Embryonic facial prominence (tissue), 1 donor: ENCODE data around the gene HIPK1.
"Not testable (repeated sequence)": the region's sequence is repeated elsewhere in the genome, so short reads cannot be mapped to it uniquely, and the experiment has no call there.

Experiments used
- DNase-seq: peaks from one replicate; pipeline ENCODE4 v3.0.0-alpha.2; 2016; ENCODE audit errors: extremely low spot score

The HIPK1 gene

DNA sequence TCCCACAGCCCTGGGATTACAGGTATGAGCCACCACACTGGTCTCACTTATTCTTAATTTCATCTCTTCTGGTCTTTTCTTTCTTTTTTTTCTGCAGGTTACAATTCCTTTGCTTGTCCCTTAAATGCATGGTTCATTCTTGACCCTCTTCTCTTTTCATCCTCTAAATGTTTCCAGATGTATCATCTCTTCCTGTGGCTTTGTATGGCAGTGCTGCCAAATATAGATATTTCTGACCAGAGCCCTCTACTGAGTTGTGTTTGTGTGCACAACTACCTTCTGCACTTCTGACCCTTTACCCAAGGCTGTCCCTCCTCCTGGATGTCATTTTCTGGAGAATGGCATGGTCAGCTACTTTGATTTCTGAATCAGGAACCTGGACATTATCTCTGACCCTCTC is 82.7 kb downstream of the HIPK1 start:
- DNase-seq: no peak

DNA sequence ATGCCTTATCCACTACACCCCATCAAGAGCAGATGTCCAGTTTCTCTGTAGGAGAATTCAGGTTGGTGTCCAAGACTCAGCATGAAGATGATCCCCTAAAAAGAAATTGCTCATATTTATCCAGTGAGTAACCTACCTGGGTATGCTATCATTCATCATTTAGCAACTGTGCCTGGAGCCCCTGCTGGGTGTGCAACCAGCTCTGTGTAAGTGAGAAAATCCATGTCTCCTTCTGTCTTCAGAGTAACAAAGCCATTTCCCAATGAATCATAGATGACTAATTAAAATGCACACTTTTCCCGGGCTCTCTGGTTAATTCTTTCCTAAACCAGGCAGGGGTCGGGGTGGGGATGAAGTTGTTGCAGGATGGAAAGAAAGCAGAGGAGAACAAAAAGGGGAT is 86.0 kb downstream of the HIPK1 start:
- DNase-seq: no peak

DNA sequence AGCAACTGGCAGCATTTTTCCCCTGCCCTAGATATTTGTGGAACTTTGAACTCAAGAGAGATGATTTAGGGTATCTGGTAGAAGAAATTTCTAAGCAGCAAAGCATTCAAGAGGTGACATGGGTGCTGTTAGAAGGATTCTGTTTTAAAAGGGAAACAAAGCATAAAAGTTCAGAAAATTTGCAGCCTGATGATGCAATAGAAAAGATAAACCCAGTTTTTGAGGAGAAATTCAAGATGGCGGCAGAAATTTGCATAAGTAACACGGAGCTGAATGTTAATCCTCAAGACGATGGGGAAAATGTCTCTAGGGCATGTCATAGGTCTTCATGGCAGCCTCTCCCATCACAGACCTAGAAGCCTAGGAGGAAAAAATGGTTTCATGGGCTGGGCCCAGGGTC is 90.6 kb downstream of the HIPK1 start:
- DNase-seq: not testable (repeated sequence)

DNA sequence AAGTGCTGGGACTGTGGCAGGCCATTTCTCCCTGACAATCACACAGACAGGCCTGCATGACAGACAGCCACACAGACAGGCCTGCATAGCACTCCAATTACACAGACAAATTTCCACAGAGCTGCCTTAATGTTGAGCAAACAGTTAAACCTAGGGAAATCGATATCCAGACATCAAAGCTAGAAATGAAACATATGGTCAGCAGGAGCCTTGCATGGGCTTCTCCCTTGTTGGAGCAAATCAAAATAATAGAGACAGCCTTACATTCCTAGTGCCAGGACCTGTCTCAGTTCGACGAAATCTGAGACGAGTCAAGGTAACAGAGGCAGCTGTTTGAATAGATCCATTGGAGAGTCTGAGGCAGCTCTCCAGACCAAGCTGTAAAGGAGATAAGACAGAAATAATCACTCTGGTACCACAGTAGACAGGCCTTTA is 92.6 kb downstream of the HIPK1 start:
- DNase-seq: no peak

DNA sequence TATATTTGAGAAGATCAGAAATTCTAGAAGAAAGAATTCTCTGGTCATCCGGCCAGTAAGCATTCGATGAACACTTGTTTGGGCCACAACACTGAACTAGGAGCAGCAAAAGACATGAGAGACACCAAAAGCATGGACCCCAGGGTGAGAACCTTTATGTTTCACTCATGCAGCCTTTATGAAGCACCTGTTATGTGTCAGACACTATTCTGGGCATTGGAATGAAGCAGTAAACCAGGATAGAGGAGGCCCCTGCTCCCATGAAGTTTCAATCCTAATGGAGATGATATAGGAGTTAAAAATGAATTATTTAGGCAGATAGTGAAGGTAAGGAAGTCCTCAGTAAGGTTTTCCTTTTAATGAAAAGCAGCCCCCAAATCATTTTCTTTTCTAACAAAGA is 93.8 kb downstream of the HIPK1 start:
- no peak for DNase-seq

DNA sequence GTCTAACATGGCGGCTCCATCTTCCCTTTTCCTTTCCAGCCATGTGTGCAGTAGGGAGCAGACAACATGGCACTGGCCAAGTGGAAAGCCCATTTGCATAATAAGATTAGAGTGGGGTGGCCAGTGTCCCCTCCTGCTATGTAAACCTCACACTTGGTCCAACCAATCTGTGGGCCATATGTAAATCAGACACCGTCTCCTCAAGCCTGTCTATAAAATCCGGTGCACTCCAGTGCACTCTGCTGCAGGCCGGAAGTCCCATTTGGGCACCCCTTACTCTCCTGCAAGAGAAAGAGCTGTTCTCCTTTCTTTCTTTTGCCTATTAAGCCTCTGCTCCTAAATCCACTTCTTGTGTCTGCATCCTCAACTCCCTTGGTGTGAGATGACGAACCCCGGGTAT is 94.3 kb downstream of the HIPK1 start:
- DNase-seq: no peak

DNA sequence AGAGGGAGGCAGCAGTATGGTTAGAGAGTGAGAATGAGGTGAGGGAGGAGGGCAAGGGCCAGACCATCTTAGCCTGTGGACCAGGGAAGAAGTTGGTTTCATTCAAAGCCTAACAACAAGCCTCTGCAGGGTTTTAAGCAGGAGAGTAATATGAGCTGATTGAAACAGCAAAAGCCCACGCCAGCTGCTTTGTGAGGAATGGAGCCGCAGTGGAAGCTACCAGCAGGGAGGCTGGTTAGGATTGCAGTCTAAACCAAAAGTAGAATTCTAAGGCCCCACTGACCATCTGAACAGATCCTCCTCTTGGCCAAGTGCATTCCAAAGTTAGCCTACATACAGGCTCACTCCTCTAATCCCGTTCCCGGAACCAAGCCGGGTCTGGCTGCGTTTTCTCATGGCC is 94.9 kb downstream of the HIPK1 start:
- no peak for DNase-seq

DNA sequence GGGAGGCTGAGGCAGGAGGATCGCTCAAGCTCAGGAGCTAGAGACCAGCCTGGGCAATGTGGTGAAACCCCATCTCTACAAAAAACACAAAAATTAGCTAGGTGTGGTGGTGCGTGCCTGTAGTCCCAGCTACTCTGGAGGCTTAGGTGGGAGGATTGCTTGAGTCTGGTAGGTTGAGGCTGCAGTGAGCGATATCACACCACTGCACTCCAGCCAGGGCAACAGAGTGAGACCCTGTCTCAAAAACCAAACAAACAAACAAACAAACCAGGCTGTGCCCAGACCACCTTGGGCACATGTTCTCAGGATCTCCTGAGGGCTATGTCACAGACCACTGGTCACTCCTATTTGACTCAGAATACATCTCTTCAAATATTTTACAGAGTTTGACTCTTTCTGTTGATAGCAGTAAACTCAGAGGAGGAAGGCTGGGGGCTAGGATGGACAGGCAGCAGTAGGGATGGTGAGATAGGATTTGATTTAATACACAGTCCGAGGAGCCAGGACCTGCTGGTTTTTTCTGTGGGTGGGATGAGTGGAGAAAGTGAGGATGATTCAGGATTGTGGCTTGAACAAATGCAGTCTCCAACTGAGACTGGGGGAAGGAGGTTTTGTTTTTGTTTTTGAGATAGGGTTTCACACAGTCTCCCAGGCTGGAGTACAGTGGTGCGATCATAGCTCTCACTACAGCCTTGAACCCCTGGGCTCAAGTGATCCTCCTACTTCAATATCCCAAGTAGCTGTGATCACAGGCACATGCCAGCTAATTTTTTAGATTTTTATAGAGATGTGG is 96.7 kb downstream of the HIPK1 start:
- DNase-seq: no peak

DNA sequence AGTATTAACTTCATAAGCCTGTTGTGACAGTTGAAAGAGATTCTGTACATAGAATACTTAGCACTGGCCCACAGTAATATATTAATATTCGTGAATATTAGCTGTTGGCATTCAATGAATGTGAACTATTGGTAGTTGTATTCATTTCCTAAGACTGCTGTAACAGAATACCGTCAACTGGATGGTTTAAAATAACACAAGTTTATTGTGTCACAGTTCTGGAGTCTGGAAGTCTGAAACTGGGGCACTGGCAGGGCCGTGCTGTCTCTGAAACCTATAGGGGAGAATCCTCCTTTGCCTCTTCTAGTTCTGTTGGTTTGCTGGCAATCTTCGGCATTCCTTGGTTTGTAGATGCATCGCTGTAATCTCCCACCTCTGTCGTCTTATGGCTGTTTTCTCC is 97.7 kb downstream of the HIPK1 start:
- DNase-seq: no peak
